GM19238 (cell line): Measurements from ENCODE around the gene UVRAG.
"Not testable (repeated sequence)": the region's sequence is repeated elsewhere in the genome, so short reads cannot be mapped to it uniquely, and the experiment has no call there.

Source experiments
- DNase-seq: peaks from one replicate; pipeline ENCODE4 v3.0.0; 2011; ENCODE audit warnings: low spot score; ENCODE audit not compliant: insufficient read length

The UVRAG gene

GRCh38 chr11:75874684-75875341, 59.8 kb downstream of the UVRAG start:
- no peak for DNase-seq

- not testable (repeated sequence) for DNase-seq
Observed at GRCh38 chr11:75877327-75877726, 62.3 kb downstream of the UVRAG start.

GRCh38 chr11:75877931-75878330, 62.9 kb downstream of the UVRAG start:
- DNase-seq: not testable (repeated sequence)

- DNase-seq: no peak
Observed at GRCh38 chr11:75878933-75879332, 63.9 kb downstream of the UVRAG start.

- no peak for DNase-seq
Observed at GRCh38 chr11:75879737-75880136, 64.7 kb downstream of the UVRAG start.

- DNase-seq: not testable (repeated sequence)
Observed at GRCh38 chr11:75880343-75880742, 65.3 kb downstream of the UVRAG start.

GRCh38 chr11:75884321-75884720, 69.3 kb downstream of the UVRAG start:
- no peak for DNase-seq

GRCh38 chr11:75888416-75888815, 73.4 kb downstream of the UVRAG start:
- DNase-seq: no peak

GRCh38 chr11:75891947-75892739, 77.1 kb downstream of the UVRAG start:
- DNase-seq: no peak

- DNase-seq: no peak
Observed at GRCh38 chr11:75893251-75893650, 78.2 kb downstream of the UVRAG start.

- DNase-seq: no peak
Observed at GRCh38 chr11:75894036-75894585, 79.1 kb downstream of the UVRAG start.

- DNase-seq: no peak
Observed at GRCh38 chr11:75896843-75897419, 81.9 kb downstream of the UVRAG start.

GRCh38 chr11:75898871-75899270, 83.9 kb downstream of the UVRAG start:
- DNase-seq: no peak

- DNase-seq: no peak
Observed at GRCh38 chr11:75899806-75900205, 84.8 kb downstream of the UVRAG start.

GRCh38 chr11:75900848-75901247, 85.8 kb downstream of the UVRAG start:
- DNase-seq: no peak

GRCh38 chr11:75902631-75903030, 87.6 kb downstream of the UVRAG start:
- DNase-seq: no peak

GRCh38 chr11:75903276-75903675, 88.3 kb downstream of the UVRAG start:
- DNase-seq: no peak

GRCh38 chr11:75905434-75905833, 90.4 kb downstream of the UVRAG start:
- DNase-seq: no peak

- DNase-seq: no peak
Observed at GRCh38 chr11:75907906-75908527, 93.0 kb downstream of the UVRAG start.

GRCh38 chr11:75910426-75911145, 95.6 kb downstream of the UVRAG start:
- no peak for DNase-seq

GRCh38 chr11:75911459-75911858, 96.4 kb downstream of the UVRAG start:
- no peak for DNase-seq
